GM12874 (cell line): Measurements from ENCODE around the gene LRRC23.
A peak's percentile ranks its signal among the peaks of the same experiment; 100 is the strongest.

Source experiments
- CTCF ChIP-seq: IDR thresholded peaks from 2 replicates; pipeline ENCODE4 v1.5.1; 2011; ENCODE audit warnings: low read depth, mild to moderate bottlenecking, control low read depth, low read length, moderate library complexity; ENCODE audit not compliant: insufficient read depth

Gene LRRC23

DNA sequence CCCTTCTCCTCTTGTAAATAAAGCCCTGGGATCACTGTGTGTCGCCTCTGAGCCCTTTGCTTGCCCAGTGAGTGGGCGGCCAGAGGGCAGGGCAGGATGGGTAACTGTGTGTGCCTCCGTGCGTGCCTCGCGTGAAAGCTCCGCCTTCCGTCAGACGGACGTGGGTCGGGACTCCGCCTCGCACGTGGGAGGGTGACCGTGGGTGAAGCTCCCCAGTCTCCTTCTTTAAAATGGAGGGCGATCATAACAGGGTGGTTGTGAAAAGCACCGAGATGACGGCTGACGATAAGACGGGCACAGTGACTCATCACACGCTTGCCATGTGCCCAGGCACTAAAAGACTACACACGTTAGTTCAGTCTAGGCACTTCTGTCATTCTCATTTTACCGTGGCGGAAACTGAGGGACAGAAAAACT is 56.7 kb downstream of the LRRC23 start:
- no peak for TF ChIP-seq CTCF

- TF ChIP-seq CTCF, result peak; percentile 23
These were observed 57.2 kb downstream of the LRRC23 start for GRCh38 chr12:6961695-6962284.

- no peak for TF ChIP-seq CTCF
These were observed 57.8 kb downstream of the LRRC23 start for GRCh38 chr12:6962285-6963015.

DNA sequence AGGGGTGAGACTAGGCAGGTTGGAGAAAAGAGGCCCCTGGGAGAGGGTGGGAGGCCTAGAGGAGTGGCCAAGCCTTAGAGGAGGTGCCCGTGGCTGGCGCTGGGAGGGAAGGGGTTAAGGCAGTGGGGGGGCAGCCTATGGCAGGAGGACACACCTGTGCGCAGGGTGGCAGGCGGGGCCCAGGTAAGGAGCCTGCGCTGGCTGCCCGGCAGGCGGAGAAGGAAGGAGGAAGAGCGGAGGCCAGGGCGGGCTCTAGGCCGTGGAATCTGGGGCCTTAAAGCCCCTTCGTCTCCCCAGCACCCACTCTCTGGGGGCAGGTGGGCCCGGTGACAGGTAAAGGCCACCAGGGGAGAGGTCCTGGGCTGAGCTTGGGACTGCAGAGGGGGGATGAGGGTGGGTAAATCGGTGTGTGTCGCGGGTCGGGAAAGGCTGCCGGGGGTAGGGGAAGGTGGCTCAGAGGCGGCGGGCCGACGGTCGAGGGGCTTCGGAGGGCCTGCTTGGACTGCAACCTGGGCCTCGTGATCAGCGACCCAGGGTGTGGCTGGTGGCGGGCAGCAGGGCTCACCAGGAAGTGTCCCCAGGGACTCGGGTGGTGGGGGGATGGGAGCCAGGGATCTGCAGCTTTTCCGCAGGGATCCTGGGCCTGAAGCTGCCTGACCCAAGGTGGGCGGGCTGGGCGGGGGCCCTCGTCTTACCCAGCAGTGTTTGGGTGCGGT is 58.6 kb downstream of the LRRC23 start:
- TF ChIP-seq CTCF, result no peak
